ENCODE measurements around the gene UCHL5.
"Not testable (repeated sequence)": the region's sequence is repeated elsewhere in the genome, so short reads cannot be mapped to it uniquely, and the experiment has no call there.

The UCHL5 gene

GRCh38 chr1:193060115-193060403 is 899 bp upstream of the UCHL5 start:
- TF ChIP-seq CTCF (IDR thresholded peaks at IDR 0.05; ENCODE audit: low read depth, low read length, missing control alignments) = no peak
- DNase-seq (ENCODE audit: low read depth) = no peak
- in situ Hi-C loops (cut with HindIII; ENCODE audit: low sequenced_read_pairs) = no loop called here
- peak overlapping the region; percentile 92 for H3K4me3 ChIP-seq (ENCODE audit: low read depth, low read length)

GRCh38 chr1:193058529-193059281 is 455 bp downstream of the UCHL5 start:
- no peak for DNase-seq (ENCODE audit: low read depth)
- in situ Hi-C loops (cut with HindIII; ENCODE audit: low sequenced_read_pairs) = no loop called here
- no peak for TF ChIP-seq CTCF (IDR thresholded peaks at IDR 0.05; ENCODE audit: low read depth, low read length, missing control alignments)
- H3K4me3 ChIP-seq (ENCODE audit: low read depth, low read length) = peak overlapping the region; percentile 92

DNA sequence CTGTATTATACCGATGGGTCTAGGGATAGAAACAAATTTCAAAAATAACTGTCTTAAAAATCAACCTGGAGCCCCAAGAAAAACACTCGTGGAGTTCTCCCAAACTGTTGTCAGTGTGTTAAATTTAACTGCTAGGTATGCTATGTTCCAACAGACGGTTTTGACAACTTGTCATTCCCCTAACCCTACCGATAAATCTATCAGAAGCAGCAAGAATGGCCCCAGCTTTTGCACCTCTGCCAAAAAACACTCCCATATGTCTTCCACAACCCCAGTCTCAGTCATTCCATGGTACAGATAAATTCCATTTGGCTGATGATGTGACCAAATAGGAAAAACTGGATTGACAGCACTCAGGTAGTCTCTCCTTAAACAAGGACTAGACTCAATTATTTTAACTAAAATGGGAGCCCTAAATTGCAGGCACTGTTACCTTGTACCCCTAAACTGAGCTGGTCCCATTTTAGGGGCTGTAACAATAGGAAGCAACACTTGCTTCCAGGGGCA is 4.9 kb downstream of the UCHL5 start:
- no peak for DNase-seq (ENCODE audit: low read depth)
- in situ Hi-C loops (cut with HindIII; ENCODE audit: low sequenced_read_pairs) = no loop called here
- no peak overlapping the region for H3K4me3 ChIP-seq (ENCODE audit: low read depth, low read length)
- TF ChIP-seq CTCF (IDR thresholded peaks at IDR 0.05; ENCODE audit: low read depth, low read length, missing control alignments) = no peak

DNA sequence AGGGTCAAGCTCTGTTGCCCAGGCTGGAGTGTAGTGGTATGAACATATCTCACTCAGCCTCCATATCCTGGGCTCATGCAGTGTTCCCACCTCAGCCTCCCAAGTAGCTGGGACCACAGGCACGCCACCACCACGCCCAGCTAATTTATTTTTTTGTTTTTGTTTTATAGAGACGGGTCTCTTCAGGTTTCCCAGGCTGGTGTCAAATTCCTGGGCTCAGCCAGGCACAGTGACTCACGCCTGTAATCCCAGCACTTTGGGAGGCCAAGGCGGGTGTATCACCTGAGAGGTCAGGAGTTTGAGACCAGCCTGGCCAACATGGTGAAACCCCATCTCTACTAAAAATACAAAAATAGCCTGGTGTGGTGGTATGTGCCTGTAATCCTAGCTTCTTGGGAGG is 10.2 kb downstream of the UCHL5 start:
- in situ Hi-C loops (cut with HindIII; ENCODE audit: low sequenced_read_pairs); DNase-seq (ENCODE audit: low read depth); H3K4me3 ChIP-seq (ENCODE audit: low read depth, low read length): not testable (repeated sequence)

DNA sequence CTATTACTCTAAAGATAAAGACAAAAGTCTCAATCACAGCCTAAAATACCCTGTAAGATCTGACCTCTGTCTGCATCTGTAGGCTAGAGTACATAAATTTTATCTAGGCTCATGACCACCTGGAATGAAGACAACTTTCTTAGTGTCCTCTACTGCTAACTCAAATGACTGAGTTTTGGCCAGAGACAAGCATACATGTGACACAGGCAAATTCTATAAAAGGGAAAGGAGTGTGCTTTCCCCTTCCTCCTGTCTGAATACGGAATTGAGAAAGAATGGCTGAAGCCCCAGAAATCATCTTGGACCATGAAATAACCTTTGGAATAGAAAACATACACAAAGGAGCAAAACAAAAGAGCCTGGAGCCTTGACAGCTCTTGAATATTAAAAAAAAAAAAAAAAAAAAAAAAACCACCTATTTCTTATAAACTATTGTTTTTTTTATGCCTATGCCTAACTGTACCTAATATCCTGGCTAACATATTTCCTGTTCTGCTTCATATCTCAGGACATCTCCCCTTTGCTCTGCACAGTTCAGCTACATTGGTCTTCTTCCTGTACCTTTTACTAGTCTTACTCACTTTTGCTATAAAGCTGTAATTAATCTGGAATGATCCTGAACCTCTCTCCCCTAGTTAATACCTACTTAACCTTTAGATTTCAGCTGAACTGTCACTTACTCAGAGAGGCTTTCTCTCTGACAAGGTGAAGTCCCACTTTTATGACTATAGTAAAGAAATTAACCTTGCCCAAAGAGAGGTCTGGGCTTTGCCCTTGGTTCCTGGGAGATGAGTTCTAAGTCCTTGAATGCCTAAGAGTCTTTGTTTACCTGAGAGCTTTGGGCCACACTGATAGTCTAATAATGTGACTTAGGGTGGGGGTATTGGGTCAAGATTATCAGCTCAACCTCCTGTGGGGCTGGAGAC is 16.1 kb downstream of the UCHL5 start:
- no peak overlapping the region for H3K4me3 ChIP-seq (ENCODE audit: low read depth, low read length)
- in situ Hi-C loops (cut with HindIII; ENCODE audit: low sequenced_read_pairs) = no loop called here
- TF ChIP-seq CTCF (IDR thresholded peaks at IDR 0.05; ENCODE audit: low read depth, low read length, missing control alignments) = no peak
- no peak for DNase-seq (ENCODE audit: low read depth)

- H3K4me3 ChIP-seq (ENCODE audit: low read depth, low read length) = no peak overlapping the region
- in situ Hi-C loops (cut with HindIII; ENCODE audit: low sequenced_read_pairs) = no loop called here
- TF ChIP-seq CTCF (IDR thresholded peaks at IDR 0.05; ENCODE audit: low read depth, low read length, missing control alignments) = no peak
These were observed 19.1 kb downstream of the UCHL5 start for GRCh38 chr1:193040011-193040410.

More at GRCh38 chr1:193040011-193040410, 19.1 kb downstream of the UCHL5 start:
- no peak for DNase-seq (ENCODE audit: low read depth)
